Stimulated activated memory B cell treated with anti-CD40 and anti-IgM and Interleukin-4, amounts not matched to agents 10 μg/mL and 1 μg/mL and 100 μg/mL, for 72 hours (primary cell): ENCODE data around the gene SLC39A7.
A peak's percentile ranks its signal among the peaks of the same experiment; 100 is the strongest.

Experiments used
- ATAC-seq: fragments of 150-1000 bp; cut with Tn5 transposase; 2 replicates; pipeline ENCODE4 v1.10.0; 2021
- H3K27ac Mint-ChIP-seq: one replicate; pipeline ENCODE4 v1.8.0; 2022; ENCODE audit warnings: mild to moderate bottlenecking, mixed read lengths
- H3K27me3 Mint-ChIP-seq: one replicate; pipeline ENCODE4 v1.8.0; 2022; ENCODE audit warnings: mixed read lengths
- H3K36me3 Mint-ChIP-seq: one replicate; pipeline ENCODE4 v1.8.0; 2022; ENCODE audit warnings: mixed read lengths
- H3K4me1 Mint-ChIP-seq: one replicate; pipeline ENCODE4 v1.8.0; 2022; ENCODE audit warnings: mixed read lengths
- H3K4me3 Mint-ChIP-seq: one replicate; pipeline ENCODE4 v1.8.0; 2022; ENCODE audit warnings: mild to moderate bottlenecking, moderate library complexity, mixed read lengths
- H3K9me3 Mint-ChIP-seq: one replicate; pipeline ENCODE4 v1.8.0; 2022; ENCODE audit warnings: mixed read lengths

Gene SLC39A7

DNA sequence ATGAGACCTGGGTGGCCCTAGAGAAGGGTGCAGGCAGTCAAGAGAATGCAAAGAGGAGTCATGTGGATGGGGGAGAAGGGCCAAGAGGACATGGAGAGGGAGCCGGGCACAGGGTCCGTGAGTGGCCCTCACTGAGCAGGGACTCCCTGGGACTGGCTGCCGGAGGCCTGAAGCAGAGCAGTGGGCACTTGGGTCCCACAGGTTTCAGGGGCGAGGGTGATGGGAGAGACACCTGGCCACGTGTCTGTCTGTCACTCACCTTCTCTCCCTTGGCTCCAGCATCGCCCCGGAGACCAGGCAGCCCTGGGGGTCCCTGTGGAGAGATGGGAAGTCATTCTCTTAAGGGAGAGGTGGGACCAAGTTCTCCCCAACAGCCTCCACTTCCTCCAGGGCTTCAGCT is 33.9 kb upstream of the SLC39A7 start:
- H3K36me3 Mint-ChIP-seq, result no peaks in the 10 kb centered on the region

DNA sequence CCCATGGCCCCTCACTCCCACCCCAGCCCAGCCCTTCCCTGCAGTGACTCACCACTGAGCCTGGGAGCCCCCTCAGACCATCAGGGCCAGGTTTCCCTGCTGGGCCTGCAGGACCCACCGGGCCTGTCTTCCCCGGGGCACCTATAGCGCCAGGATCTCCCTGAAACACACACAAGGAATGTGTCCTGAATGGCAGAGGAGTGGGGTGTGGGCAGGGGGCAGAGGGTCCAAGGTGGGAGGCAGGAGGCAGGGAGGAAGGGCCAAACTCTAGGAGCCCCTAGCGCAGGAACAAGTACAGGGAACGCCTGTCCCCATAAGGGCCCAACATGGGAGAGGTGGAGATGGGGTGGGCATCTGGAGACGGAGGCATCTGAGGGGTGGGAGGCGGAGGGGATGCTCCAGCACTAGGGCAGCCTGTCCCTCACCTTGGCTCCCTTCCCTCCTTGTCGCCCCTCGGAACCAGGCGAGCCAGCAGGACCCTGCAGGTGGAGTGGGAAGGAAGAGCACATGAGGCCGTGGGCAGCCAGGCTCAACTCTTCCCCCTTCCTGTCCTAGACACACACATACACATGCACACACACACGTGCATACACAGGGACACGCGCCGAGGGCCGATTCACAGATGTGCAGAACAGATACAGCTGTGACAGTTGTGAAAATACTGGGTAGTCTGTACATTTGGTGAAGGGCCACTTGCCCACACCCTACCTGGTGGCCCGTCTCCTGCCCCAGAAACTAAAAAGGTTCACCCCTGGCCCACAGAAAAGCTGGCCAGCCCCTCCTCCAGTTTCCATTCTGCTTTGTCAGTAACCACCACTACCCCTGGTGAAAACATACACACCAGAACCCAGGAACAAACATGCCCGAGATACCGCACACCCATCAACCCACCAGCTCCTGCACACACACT is 33.0 kb upstream of the SLC39A7 start:
- H3K27ac Mint-ChIP-seq, result no peak overlapping the region
- peaks cover 26% of the 10 kb centered on the region for H3K4me1 Mint-ChIP-seq
- H3K9me3 Mint-ChIP-seq, result no peaks in the 10 kb centered on the region

More for the DNA sequence above, 33.9 kb upstream of the SLC39A7 start:
- Mint-ChIP-seq H3K4me1 (peaks cover 28% of the 10 kb centered on the region), H3K4me3 (no peak overlapping the region), H3K27me3 (peaks cover 43% of the 10 kb centered on the region), H3K9me3 (no peaks in the 10 kb centered on the region), H3K27ac (no peak overlapping the region)
- no peak for ATAC-seq

DNA sequence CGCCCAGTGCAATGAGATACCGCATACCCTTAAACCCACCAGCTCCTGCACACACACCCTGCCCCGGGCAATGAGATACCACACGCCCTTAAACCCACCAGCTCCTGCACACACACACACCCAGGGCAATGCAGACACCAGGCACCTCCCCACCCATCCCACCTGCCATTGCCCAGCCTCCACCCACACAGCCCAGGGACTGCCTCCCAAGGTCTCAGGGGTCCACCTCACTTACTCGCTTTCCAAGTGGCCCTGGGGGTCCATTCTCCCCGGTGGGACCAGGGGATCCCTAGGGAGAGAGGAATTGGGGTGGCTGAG is 32.4 kb upstream of the SLC39A7 start:
- Mint-ChIP-seq H3K27ac (no peak overlapping the region), H3K36me3 (no peaks in the 10 kb centered on the region), H3K4me1 (peaks cover 29% of the 10 kb centered on the region), H3K9me3 (no peaks in the 10 kb centered on the region), H3K4me3 (no peak overlapping the region), H3K27me3 (peaks cover 57% of the 10 kb centered on the region)
- no peak for ATAC-seq

More for the DNA sequence above, 33.0 kb upstream of the SLC39A7 start:
- Mint-ChIP-seq H3K27me3 (peaks cover 50% of the 10 kb centered on the region), H3K36me3 (no peaks in the 10 kb centered on the region), H3K4me3 (no peak overlapping the region)
- no peak for ATAC-seq

DNA sequence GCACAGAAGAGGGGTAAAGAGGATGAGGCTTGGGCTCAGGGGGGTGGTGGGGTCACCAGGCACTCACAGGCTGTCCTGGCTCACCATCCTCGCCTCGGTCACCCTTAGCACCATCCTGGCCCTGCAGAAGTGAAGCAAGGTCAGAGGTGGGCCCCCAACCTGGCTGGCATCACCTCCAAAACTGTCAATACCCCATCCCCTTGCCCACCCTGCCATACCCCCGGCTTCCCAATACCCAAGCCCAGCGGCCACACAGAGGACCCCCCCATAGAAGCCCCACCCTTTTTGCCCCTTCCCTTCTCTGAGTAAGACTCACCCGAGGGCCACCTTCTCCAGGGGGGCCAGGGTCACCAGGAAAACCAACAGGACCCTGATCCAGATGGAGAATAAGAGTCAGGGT is 32.0 kb upstream of the SLC39A7 start:
- H3K27ac Mint-ChIP-seq, result peak overlapping the region; percentile 69

DNA sequence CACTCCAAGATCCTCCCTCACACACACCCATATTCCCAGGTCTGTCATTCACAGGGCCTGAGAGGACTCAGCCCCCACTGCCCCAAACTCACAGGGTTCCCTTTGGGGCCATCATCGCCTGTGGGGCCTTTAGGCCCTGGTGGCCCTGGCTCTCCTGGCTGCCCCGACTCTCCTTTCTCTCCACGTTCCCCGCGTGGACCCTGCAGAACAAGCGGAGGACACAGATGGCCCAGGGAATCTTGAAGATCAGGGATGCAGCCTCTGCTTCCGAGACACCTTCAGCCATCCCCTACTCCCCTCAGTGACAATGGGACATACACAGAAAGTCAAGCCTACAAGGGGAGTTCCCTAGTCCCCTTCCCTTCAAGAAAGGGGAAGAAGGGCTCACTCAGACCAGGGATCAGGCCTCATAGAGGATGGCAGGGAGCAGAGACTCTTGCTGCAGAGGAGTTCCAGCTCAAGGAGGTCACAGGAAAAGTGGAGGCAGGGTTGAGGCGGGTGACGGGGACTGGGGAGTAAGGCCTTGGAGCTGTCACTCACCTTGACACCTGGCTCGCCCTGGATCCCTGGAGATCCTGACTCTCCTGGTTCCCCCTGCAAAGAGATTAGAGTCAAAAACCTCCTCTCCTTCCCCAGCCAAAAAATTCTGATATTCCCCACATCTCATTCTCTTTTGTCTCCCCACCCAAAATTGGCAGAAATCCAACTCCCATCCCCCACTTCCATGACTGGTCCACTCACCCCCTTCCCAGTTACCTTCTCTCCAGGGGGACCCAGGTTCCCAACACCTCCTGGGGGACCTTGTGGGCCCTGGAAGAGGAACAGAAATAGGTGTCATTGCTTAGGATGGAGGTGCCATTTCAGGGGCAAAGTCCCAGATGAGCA is 31.1 kb upstream of the SLC39A7 start:
- Mint-ChIP-seq H3K4me1 (peaks cover 29% of the 10 kb centered on the region), H3K9me3 (no peaks in the 10 kb centered on the region), H3K36me3 (no peaks in the 10 kb centered on the region), H3K27ac (peak overlapping the region; percentile 69), H3K4me3 (no peak overlapping the region), H3K27me3 (peaks cover 52% of the 10 kb centered on the region)
- ATAC-seq, result no peak

More for the DNA sequence above, 32.0 kb upstream of the SLC39A7 start:
- no peak for ATAC-seq
- Mint-ChIP-seq H3K4me1 (peaks cover 29% of the 10 kb centered on the region), H3K27me3 (peaks cover 58% of the 10 kb centered on the region), H3K4me3 (no peak overlapping the region), H3K9me3 (no peaks in the 10 kb centered on the region), H3K36me3 (no peaks in the 10 kb centered on the region)

DNA sequence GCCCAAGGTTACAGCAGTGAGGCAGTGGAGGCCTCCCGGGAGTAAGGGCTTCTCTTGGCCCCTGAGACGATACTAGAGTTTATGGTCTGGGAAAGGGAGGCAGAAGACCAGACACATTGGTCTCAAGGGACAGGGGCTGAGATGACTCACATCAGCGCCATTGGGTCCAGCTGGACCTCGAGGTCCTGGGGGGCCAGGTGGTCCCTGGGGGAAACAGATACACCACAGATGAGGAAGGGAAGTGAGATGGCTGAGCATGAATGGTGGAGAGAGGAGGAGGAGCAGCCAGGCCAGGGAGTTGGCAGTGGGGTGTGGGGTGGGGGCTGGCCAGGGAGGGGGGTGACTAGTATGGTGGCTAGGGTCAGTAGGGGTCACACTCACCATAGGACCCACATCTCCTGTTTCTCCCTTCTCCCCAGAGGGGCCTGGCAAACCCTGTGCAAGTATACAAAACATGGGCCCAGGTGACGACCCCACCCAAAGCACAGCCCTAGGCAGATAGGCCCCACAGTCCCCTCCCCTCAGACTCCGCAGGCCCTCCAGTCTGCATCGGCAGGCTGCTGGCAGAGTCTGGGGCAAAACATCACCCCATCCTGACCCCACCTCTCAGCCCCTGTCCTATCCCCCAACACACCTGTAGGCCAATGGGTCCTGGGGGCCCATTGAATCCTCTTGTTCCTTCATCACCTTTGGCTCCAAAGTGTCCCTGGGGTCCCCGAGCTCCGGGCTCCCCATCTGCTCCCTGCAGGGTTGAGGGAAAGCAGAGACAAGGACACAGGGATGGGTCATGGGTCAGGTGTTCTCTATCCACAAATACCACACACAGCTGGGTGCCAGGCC is 30.3 kb upstream of the SLC39A7 start:
- Mint-ChIP-seq H3K4me3 (no peak overlapping the region), H3K27ac (peak overlapping the region; percentile 69), H3K4me1 (peaks cover 29% of the 10 kb centered on the region), H3K9me3 (no peaks in the 10 kb centered on the region), H3K27me3 (peaks cover 56% of the 10 kb centered on the region), H3K36me3 (no peaks in the 10 kb centered on the region)
- ATAC-seq, result peak; percentile 69

DNA sequence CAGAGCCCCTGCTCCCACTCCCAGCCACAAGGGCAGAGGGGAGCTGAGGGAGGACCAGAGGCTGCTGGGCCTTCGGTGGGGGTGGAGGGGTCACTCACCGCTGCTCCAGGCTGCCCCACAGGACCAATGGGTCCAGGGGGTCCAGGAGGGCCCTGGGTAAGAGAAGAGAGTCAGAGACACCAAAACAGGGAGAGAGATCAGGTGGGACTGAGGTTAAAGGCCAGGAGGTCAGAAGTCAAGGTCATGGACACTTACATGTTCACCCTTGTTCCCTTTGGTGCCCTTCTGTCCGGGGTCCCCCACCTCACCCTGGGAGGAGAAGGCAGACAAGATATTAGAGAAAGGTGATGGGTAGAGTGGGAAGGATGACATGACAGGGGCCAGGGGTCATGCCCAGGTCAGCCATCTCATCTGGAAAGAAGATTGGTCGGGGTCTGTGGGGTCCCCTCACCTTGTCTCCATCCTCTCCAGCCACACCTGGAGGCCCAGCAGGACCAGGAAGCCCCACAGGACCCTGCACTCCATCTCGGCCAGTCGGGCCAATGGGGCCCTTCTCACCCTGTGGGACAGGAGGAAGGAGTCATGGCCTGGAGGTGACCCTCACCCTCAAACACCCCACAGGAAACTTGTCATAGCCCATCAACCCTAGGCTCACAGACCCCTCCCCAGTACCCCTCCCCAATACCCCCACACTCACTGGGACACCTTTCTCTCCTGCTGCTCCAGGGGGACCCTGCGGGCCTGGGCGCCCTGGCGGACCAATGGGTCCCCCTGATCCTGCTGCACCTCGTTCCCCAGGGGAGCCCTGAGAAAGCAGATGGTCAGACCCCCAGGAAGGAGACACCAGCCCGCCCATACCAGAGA is 29.4 kb upstream of the SLC39A7 start:
- Mint-ChIP-seq H3K4me1 (peaks cover 29% of the 10 kb centered on the region), H3K4me3 (no peak overlapping the region), H3K9me3 (no peaks in the 10 kb centered on the region), H3K36me3 (no peaks in the 10 kb centered on the region), H3K27me3 (peaks cover 56% of the 10 kb centered on the region), H3K27ac (peak overlapping the region; percentile 69)
- ATAC-seq, result no peak

DNA sequence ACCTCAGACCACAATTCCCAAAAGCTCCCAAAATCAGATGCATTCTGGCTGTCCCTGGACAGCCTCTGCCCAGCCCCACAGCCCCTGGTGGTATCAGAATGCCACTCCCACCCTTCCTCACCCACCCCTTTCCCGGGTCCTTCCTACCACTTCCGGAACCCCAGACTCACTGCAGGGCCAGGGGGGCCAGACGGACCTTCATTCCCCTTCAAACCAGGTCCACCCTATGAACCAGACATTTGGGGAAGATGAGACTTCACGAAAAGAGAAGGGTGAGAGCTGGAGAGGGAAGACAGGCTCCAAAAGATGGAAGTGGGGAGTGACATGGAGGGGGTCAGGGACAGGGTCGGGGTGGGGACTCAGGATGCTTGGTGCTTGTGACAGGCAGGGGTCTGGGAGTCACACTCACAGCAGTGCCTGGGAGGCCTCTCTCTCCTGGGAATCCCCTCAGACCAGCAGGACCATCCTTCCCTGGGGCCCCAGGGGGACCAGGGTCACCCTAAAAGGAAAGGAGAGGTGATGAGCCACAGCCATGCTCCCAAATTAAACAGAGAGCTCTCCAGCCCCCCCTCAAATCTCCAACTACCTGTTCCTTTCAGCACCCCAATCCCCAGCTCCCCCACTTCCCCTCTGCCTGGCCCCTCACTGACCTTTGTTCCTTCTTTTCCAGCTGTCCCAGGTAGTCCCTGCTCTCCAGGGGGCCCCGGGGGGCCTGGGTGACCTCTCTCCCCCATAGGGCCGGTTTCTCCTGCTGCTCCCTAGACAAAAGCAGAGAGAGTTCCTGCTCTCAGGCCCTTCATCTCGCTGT is 28.6 kb upstream of the SLC39A7 start:
- peaks cover 29% of the 10 kb centered on the region for H3K4me1 Mint-ChIP-seq
- no peaks in the 10 kb centered on the region for H3K9me3 Mint-ChIP-seq
- no peak overlapping the region for H3K4me3 Mint-ChIP-seq
- H3K27ac Mint-ChIP-seq, result peak overlapping the region; percentile 10
- H3K36me3 Mint-ChIP-seq, result no peaks in the 10 kb centered on the region
- no peak for ATAC-seq
- peaks cover 56% of the 10 kb centered on the region for H3K27me3 Mint-ChIP-seq

DNA sequence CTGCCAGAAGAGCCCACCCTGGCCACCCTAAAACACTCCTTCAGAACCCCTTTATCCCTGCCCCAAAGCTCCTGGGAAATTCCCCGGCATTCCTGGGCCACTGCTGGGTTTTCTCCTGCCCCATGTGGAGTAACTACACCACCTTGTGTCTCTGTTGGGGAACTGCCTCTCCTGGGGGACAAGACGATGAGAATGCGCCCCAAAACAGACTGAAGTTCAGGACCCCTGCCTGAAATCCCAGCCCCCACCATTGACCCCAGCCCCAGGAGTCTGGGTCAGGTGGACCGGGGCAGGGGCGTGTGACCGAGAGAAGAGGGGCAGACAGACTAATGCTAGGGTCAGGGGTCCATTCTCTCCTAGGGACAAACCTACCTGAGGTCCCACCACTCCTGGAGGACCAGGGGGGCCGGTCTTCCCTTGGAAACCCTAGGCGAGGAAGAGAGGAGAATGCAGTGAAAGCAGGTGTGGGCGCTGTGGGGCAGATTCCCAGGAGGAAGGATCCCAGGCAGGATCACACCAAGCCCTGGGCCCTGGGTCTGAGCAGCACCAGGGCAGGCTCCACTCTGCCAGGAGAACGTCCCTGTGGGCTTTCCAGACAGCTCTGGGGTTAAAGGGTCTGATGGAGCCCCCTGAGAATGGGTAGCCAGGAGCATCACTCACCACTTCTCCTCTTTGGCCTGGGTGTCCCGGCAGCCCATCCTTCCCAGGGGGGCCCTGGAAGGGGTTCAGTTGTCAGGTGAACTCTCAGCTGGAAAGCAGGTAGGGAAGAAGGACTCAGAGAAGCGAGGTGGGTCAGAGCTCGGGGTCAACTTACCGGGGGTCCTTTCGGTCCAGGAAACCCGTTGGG is 27.8 kb upstream of the SLC39A7 start:
- Mint-ChIP-seq H3K9me3 (no peaks in the 10 kb centered on the region), H3K36me3 (no peaks in the 10 kb centered on the region), H3K27ac (peak overlapping the region; percentile 10), H3K4me3 (no peak overlapping the region), H3K27me3 (peaks cover 64% of the 10 kb centered on the region), H3K4me1 (peaks cover 29% of the 10 kb centered on the region)
- no peak for ATAC-seq

DNA sequence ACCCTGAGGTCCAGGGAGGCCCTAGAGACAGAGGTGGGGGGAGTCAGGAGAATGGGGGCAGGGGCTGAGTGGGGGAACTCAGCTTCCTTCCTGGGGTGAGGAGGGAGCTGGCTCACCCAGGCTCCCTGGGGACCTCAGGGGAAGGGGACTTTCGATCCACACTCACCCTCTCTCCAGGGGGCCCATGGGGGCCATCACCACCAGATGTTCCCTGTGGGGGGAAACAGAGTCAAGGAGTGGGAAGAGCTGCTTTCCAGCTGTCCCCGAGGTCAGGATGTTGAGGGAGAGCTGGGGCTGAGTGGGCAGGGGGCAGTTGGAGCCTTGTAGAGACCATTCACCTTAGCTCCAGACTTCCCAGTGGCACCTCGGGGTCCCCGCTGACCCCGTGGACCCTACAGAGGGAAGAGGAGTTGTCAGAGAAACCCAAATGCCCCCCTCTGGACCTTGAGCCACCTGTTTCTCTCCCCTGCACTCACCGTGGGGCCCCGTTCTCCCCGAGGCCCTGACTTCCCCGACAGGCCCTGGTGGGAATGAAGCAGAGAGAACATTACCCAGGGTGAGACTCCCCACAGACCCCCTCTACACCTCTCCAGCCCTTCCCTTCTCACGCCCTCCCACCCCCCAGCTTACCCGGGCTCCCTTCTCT is 27.0 kb upstream of the SLC39A7 start:
- no peak for ATAC-seq
- Mint-ChIP-seq H3K4me1 (peaks cover 29% of the 10 kb centered on the region), H3K36me3 (no peaks in the 10 kb centered on the region), H3K27me3 (peaks cover 71% of the 10 kb centered on the region), H3K9me3 (no peaks in the 10 kb centered on the region), H3K27ac (no peak overlapping the region), H3K4me3 (no peak overlapping the region)

DNA sequence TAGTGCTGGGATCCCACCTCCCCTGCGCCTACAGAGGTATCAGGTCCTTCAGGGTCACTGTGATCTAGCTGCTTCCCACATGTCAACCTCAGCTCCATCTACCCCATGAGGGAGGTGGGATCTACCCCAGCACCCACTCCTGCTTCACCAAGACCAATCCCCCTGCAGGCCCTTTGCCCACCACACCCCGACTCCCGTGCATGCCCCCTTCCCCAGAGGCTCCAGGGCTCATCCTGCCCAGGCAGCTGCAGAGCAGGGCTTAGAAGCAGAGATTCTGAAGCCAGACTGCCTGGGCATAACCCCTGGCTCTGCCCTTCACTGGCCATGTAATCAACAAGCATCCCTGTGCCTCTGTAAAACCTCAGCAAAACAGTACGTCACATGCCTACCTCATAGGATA is 25.9 kb upstream of the SLC39A7 start:
- peaks cover 19% of the 10 kb centered on the region for H3K4me1 Mint-ChIP-seq
- no peaks in the 10 kb centered on the region for H3K36me3 Mint-ChIP-seq
- no peak overlapping the region for H3K4me3 Mint-ChIP-seq
- H3K9me3 Mint-ChIP-seq, result no peaks in the 10 kb centered on the region
- H3K27me3 Mint-ChIP-seq, result peaks cover 63% of the 10 kb centered on the region
- H3K27ac Mint-ChIP-seq, result no peak overlapping the region
- ATAC-seq, result no peak

DNA sequence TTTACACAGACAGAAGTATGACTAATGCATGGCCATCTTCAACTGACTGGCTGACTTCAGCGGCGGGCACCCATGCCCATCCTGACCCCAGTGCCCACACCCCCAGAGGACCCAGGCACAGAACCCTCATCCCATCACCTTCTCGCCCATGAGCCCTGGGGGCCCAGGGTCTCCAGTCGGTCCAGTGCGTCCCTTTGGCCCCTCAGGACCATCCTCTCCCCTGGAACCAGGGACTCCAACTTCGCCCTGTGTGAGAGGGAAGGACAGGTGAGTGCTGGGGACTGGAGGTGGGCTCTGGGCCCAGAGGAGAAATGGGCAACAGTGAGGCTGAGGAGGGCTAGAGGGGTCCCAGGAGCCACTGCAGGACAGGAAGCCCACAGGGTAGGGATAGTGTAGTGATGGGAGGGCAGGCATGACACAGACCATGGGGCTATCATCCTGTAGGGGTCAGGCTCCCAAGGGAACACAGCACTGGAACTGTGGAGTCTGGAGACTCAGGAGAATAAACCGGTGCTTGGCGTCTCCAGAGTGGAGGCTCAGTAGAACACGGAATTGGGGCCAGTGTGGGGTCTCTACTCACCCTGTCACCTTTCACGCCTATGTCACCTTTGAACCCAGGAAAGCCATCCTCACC is 25.1 kb upstream of the SLC39A7 start:
- Mint-ChIP-seq H3K4me1 (peaks cover 12% of the 10 kb centered on the region), H3K4me3 (no peak overlapping the region), H3K27ac (no peak overlapping the region), H3K9me3 (no peaks in the 10 kb centered on the region), H3K27me3 (peaks cover 63% of the 10 kb centered on the region), H3K36me3 (no peaks in the 10 kb centered on the region)
- no peak for ATAC-seq
